Measurements from ENCODE around the gene DOK6. TPM values are rescaled to one million over a fixed set of nuclear protein-coding genes. Genes with fewer than 3 reads are reported as not detected.

The DOK6 gene
- total RNA-seq, 1 experiment from 2014 or later: not detected

DNA sequence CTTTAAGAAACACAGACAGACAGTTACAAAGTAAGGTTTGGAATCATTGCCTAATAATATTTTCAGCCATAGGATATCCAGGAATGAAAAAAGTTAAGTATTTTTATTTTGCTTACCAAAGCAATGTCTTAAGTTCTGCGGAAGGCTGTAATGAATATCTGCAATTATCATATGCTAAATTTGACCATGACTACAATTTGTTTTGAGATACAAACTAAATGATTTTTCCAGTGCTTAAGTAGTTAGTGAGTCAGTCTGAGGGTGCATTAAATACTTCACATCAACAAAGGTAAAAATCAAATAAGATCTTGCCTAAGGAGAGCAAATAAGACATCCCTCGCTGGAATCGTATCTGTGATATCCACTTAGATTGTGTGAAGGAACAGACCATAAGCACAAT lies 297.0 kb downstream of the DOK6 start:
- Histone ChIP-seq H4K20me1 (ENCODE audit: insufficient read depth, low read depth, low read length) (no peaks in the 10 kb centered on the region), H3K4me1 (ENCODE audit: low read length) (no peaks in the 10 kb centered on the region), H2AFZ (ENCODE audit: low read length) (no peak overlapping the region), H3K4me2 (ENCODE audit: low read depth, low read length, poor library complexity, severe bottlenecking) (no peak overlapping the region), H3K27ac (ENCODE audit: low read length) (no peak overlapping the region), H3K27me3 (ENCODE audit: low read length) (no peaks in the 10 kb centered on the region), H3K9ac (ENCODE audit: low read length) (no peak overlapping the region), H3K9me2 (replicated peaks; ENCODE audit: insufficient read depth, low read length) (no peaks in the 10 kb centered on the region), H3K4me3 (ENCODE audit: low read length) (no peak overlapping the region), H3K79me2 (ENCODE audit: low read length) (no peaks in the 10 kb centered on the region), H3K9me3 (ENCODE audit: low read length) (no peaks in the 10 kb centered on the region), H3K36me3 (ENCODE audit: insufficient read depth, low read length) (no peaks in the 10 kb centered on the region)
- no peak for DNase-seq

GRCh38 chr18:69701305-69701704 lies 300.6 kb downstream of the DOK6 start:
- H3K4me1 ChIP-seq (ENCODE audit: low read length): no peaks in the 10 kb centered on the region

GRCh38 chr18:69703461-69703860 lies 302.8 kb downstream of the DOK6 start:
- no peaks in the 10 kb centered on the region for H3K9me3 ChIP-seq (ENCODE audit: low read length)
- H3K79me2 ChIP-seq (ENCODE audit: low read length): no peaks in the 10 kb centered on the region

More at GRCh38 chr18:69701305-69701704, 300.6 kb downstream of the DOK6 start:
- H3K27ac ChIP-seq (ENCODE audit: low read length): no peak overlapping the region
- DNase-seq: no peak
- no peaks in the 10 kb centered on the region for H3K27me3 ChIP-seq (ENCODE audit: low read length)
- H4K20me1 ChIP-seq (ENCODE audit: insufficient read depth, low read depth, low read length): no peaks in the 10 kb centered on the region
- no peak overlapping the region for H3K4me3 ChIP-seq (ENCODE audit: low read length)
- no peak overlapping the region for H2AFZ ChIP-seq (ENCODE audit: low read length)
- no peak overlapping the region for H3K4me2 ChIP-seq (ENCODE audit: low read depth, low read length, poor library complexity, severe bottlenecking)
- H3K9me3 ChIP-seq (ENCODE audit: low read length): no peaks in the 10 kb centered on the region
- no peaks in the 10 kb centered on the region for H3K36me3 ChIP-seq (ENCODE audit: insufficient read depth, low read length)
- no peaks in the 10 kb centered on the region for H3K79me2 ChIP-seq (ENCODE audit: low read length)
- H3K9me2 ChIP-seq (replicated peaks; ENCODE audit: insufficient read depth, low read length): no peaks in the 10 kb centered on the region
- H3K9ac ChIP-seq (ENCODE audit: low read length): no peak overlapping the region

GRCh38 chr18:69705987-69706386 lies 305.3 kb downstream of the DOK6 start:
- Histone ChIP-seq H3K4me3 (ENCODE audit: low read length) (no peak overlapping the region), H3K9ac (ENCODE audit: low read length) (no peak overlapping the region), H2AFZ (ENCODE audit: low read length) (no peak overlapping the region), H3K4me1 (ENCODE audit: low read length) (no peaks in the 10 kb centered on the region), H3K27me3 (ENCODE audit: low read length) (no peaks in the 10 kb centered on the region), H3K4me2 (ENCODE audit: low read depth, low read length, poor library complexity, severe bottlenecking) (no peak overlapping the region), H3K9me3 (ENCODE audit: low read length) (no peaks in the 10 kb centered on the region), H3K9me2 (replicated peaks; ENCODE audit: insufficient read depth, low read length) (no peaks in the 10 kb centered on the region), H3K79me2 (ENCODE audit: low read length) (no peaks in the 10 kb centered on the region), H3K36me3 (ENCODE audit: insufficient read depth, low read length) (no peaks in the 10 kb centered on the region), H4K20me1 (ENCODE audit: insufficient read depth, low read depth, low read length) (no peaks in the 10 kb centered on the region), H3K27ac (ENCODE audit: low read length) (no peak overlapping the region)
- DNase-seq: no peak

More at GRCh38 chr18:69703461-69703860, 302.8 kb downstream of the DOK6 start:
- Histone ChIP-seq H3K4me3 (ENCODE audit: low read length) (no peak overlapping the region), H3K9ac (ENCODE audit: low read length) (no peak overlapping the region), H3K4me2 (ENCODE audit: low read depth, low read length, poor library complexity, severe bottlenecking) (no peak overlapping the region), H3K27me3 (ENCODE audit: low read length) (no peaks in the 10 kb centered on the region), H3K27ac (ENCODE audit: low read length) (no peak overlapping the region), H3K36me3 (ENCODE audit: insufficient read depth, low read length) (no peaks in the 10 kb centered on the region), H3K4me1 (ENCODE audit: low read length) (no peaks in the 10 kb centered on the region), H2AFZ (ENCODE audit: low read length) (no peak overlapping the region), H3K9me2 (replicated peaks; ENCODE audit: insufficient read depth, low read length) (no peaks in the 10 kb centered on the region), H4K20me1 (ENCODE audit: insufficient read depth, low read depth, low read length) (no peaks in the 10 kb centered on the region)
- DNase-seq: no peak

DNA sequence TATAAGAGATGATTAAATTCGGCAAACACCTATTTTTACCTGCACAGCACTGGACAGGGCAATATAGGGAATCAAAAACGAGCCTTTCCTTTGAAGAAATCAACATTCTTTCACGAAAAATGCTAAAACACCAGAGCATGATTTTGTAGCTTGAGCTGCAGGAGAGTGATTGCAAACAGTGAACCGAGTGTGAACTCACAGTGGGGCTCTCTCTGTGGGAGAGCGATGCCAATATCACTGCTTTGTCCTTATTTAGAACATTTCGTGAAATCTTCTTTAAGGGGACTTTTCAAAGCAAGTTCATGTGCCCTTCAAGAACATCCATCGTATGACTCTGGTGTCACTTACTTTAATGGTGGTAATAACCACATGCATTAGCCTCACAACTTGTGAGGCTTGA lies 308.2 kb downstream of the DOK6 start:
- no peak for DNase-seq
- no peaks in the 10 kb centered on the region for H3K27me3 ChIP-seq (ENCODE audit: low read length)

DNA sequence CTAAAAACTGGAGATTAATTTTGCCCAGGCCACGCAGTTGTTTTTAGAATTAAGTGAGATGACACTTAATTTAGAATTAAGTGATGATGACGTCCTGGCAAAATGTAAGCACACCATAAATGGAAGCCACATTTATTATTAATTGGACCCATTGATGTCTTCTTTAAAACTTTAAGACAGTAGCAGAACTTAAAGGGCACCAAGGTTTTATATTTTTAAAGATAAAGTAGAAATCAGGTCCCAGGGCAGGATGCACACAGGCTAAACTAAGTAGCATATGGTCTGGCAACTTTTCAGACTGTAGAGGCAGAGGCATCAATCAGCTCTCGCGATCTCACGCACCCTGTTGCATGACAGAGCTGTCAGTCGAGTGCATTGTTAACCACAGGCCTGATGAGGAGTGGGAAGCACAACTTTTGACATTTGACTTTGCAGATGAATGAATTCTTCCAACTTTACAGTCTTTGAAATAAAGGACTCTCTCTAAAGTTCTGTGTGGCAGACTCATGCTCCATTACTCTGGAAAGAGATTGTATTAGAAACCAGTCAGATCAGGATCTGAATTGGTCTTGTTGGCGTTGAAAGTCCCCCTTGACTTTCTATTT lies 314.6 kb downstream of the DOK6 start:
- H2AFZ ChIP-seq (ENCODE audit: low read length): no peak overlapping the region
- H3K9ac ChIP-seq (ENCODE audit: low read length): no peak overlapping the region
- H3K27ac ChIP-seq (ENCODE audit: low read length): no peak overlapping the region
- H3K27me3 ChIP-seq (ENCODE audit: low read length): peaks cover 3% of the 10 kb centered on the region; the same call in 1 of the 2 replicates
- H4K20me1 ChIP-seq (ENCODE audit: insufficient read depth, low read depth, low read length): no peaks in the 10 kb centered on the region
- DNase-seq: no peak
- no peak overlapping the region for H3K4me3 ChIP-seq (ENCODE audit: low read length)
- H3K9me3 ChIP-seq (ENCODE audit: low read length): peaks cover 22% of the 10 kb centered on the region
- no peaks in the 10 kb centered on the region for H3K9me2 ChIP-seq (replicated peaks; ENCODE audit: insufficient read depth, low read length)
- no peaks in the 10 kb centered on the region for H3K36me3 ChIP-seq (ENCODE audit: insufficient read depth, low read length)
- no peaks in the 10 kb centered on the region for H3K79me2 ChIP-seq (ENCODE audit: low read length)
- no peak overlapping the region for H3K4me2 ChIP-seq (ENCODE audit: low read depth, low read length, poor library complexity, severe bottlenecking)
- no peaks in the 10 kb centered on the region for H3K4me1 ChIP-seq (ENCODE audit: low read length)

More for the DNA sequence above, 308.2 kb downstream of the DOK6 start:
- H3K36me3 ChIP-seq (ENCODE audit: insufficient read depth, low read length): no peaks in the 10 kb centered on the region
- no peak overlapping the region for H2AFZ ChIP-seq (ENCODE audit: low read length)
- H3K4me1 ChIP-seq (ENCODE audit: low read length): no peaks in the 10 kb centered on the region
- H3K79me2 ChIP-seq (ENCODE audit: low read length): no peaks in the 10 kb centered on the region
- H3K27ac ChIP-seq (ENCODE audit: low read length): no peak overlapping the region
- H3K4me3 ChIP-seq (ENCODE audit: low read length): no peak overlapping the region
- H3K9ac ChIP-seq (ENCODE audit: low read length): no peak overlapping the region
- H3K9me2 ChIP-seq (replicated peaks; ENCODE audit: insufficient read depth, low read length): no peaks in the 10 kb centered on the region
- no peaks in the 10 kb centered on the region for H3K9me3 ChIP-seq (ENCODE audit: low read length)
- no peaks in the 10 kb centered on the region for H4K20me1 ChIP-seq (ENCODE audit: insufficient read depth, low read depth, low read length)
- no peak overlapping the region for H3K4me2 ChIP-seq (ENCODE audit: low read depth, low read length, poor library complexity, severe bottlenecking)

GRCh38 chr18:69717586-69717985 lies 316.9 kb downstream of the DOK6 start:
- peaks cover 4% of the 10 kb centered on the region; the same call in 1 of the 2 replicates for H3K9me2 ChIP-seq (replicated peaks; ENCODE audit: insufficient read depth, low read length)

GRCh38 chr18:69718912-69719547 lies 318.3 kb downstream of the DOK6 start:
- no peak for DNase-seq
- Histone ChIP-seq H3K9ac (ENCODE audit: low read length) (no peak overlapping the region), H3K79me2 (ENCODE audit: low read length) (no peaks in the 10 kb centered on the region), H4K20me1 (ENCODE audit: insufficient read depth, low read depth, low read length) (no peaks in the 10 kb centered on the region), H3K4me2 (ENCODE audit: low read depth, low read length, poor library complexity, severe bottlenecking) (no peak overlapping the region), H3K36me3 (ENCODE audit: insufficient read depth, low read length) (no peaks in the 10 kb centered on the region), H2AFZ (ENCODE audit: low read length) (no peak overlapping the region), H3K4me1 (ENCODE audit: low read length) (no peaks in the 10 kb centered on the region), H3K27me3 (ENCODE audit: low read length) (peaks cover 3% of the 10 kb centered on the region; the same call in 1 of the 2 replicates), H3K27ac (ENCODE audit: low read length) (no peak overlapping the region), H3K9me3 (ENCODE audit: low read length) (peaks cover 22% of the 10 kb centered on the region), H3K9me2 (replicated peaks; ENCODE audit: insufficient read depth, low read length) (peaks cover 4% of the 10 kb centered on the region; the same call in 1 of the 2 replicates), H3K4me3 (ENCODE audit: low read length) (no peak overlapping the region)

More at GRCh38 chr18:69717586-69717985, 316.9 kb downstream of the DOK6 start:
- no peak overlapping the region for H3K4me3 ChIP-seq (ENCODE audit: low read length)
- H3K36me3 ChIP-seq (ENCODE audit: insufficient read depth, low read length): no peaks in the 10 kb centered on the region
- H2AFZ ChIP-seq (ENCODE audit: low read length): no peak overlapping the region
- H3K4me2 ChIP-seq (ENCODE audit: low read depth, low read length, poor library complexity, severe bottlenecking): no peak overlapping the region
- H3K9me3 ChIP-seq (ENCODE audit: low read length): peaks cover 22% of the 10 kb centered on the region
- peaks cover 3% of the 10 kb centered on the region; the same call in 1 of the 2 replicates for H3K27me3 ChIP-seq (ENCODE audit: low read length)
- DNase-seq: no peak
- no peaks in the 10 kb centered on the region for H3K79me2 ChIP-seq (ENCODE audit: low read length)
- H3K27ac ChIP-seq (ENCODE audit: low read length): no peak overlapping the region
- no peaks in the 10 kb centered on the region for H4K20me1 ChIP-seq (ENCODE audit: insufficient read depth, low read depth, low read length)
- no peak overlapping the region for H3K9ac ChIP-seq (ENCODE audit: low read length)
- H3K4me1 ChIP-seq (ENCODE audit: low read length): no peaks in the 10 kb centered on the region
